Posterior cingulate gyrus (tissue), 11 donors: ENCODE results near the gene JUND.

ENCODE experiments used
- DNase-seq, 10 donors: peaks; one replicate each; pipeline versions ENCODE4 v3.0.0 to v3.0.0-alpha.2; 2020 to 2021; ENCODE audit warnings: mixed read lengths in 3 of 10
- intact Hi-C: fragments of 100-400 bp; cut with DNase I; formaldehyde crosslinking; loops from one replicate; pipeline ENCODE4 v1.15.1; 2023

The JUND gene

DNA sequence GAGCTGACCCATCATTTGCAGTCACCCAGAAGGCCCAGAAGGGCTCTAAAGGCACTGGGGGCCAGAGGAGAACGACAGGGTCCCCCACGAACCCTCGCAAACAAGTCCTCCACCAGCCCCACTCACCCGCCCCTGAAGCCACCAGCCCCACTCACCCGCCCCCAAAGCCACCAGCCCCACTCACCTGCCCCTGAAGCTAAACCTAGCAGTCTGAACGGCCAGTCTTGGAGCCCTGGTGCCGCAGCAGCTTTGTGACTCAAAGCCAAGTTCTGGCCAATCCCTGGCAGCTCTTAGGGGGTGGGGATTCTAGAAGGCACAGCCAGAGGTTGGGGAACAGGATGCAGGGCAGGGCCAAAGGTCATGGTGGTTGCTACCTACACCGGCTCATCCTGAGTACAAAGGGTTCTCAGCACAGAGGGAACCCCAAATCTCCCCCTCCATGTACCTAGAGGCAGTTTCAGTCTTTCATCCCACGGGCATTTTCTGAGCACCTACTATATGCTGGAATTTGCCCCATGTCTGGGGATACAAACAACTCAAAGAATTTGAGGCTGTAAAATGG is 7.1 kb downstream of the JUND start, which contains the start of gene IQCN:
IQCN (minus strand) TSS at position 234 of the 562 bp plus-strand sequence. CDS start 4,974 bp downstream, outside the sequence.
- no peak for DNase-seq

DNA sequence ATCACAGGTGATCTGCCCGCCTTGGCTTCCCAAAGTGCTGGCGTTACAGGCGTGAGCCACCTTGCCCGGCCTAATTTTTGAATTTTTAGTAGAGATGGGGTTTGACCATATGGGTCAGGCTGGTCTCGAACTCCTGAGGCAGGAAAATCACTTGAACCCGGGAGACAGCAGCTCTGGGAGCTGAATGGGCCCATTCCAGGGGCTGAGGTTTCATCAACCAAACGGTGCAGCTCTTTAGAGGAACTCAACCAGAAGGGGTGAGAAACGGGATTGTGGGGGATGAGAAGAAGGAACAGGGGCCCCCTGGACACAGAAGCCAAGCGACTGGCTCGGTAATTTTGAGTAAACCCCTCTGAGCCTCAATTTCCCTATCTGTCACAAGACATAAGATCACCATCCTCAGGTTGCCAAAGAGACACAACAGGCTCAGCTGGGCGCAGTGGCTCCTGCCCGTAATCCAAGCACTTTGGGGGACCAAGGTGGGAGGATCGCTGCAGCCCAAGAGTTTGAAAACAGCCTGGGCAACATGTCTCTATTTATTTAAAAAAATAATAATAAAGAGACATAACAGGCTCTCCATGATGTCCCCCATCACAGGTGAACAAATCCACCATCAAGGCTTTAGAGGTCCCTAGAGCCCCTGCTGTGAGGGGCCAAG is 7.7 kb downstream of the JUND start:
- no peak for DNase-seq
- intact Hi-C loops: loop anchor here (10.0 kb wide), 1 partner anchor 141 kb away; the partner anchor contains the start of gene SSBP4

More for the DNA sequence above, 7.1 kb downstream of the JUND start, which contains the start of gene IQCN:
- intact Hi-C loops: loop anchor here (10.0 kb wide), 1 partner anchor 141 kb away; the partner anchor contains the start of gene SSBP4

DNA sequence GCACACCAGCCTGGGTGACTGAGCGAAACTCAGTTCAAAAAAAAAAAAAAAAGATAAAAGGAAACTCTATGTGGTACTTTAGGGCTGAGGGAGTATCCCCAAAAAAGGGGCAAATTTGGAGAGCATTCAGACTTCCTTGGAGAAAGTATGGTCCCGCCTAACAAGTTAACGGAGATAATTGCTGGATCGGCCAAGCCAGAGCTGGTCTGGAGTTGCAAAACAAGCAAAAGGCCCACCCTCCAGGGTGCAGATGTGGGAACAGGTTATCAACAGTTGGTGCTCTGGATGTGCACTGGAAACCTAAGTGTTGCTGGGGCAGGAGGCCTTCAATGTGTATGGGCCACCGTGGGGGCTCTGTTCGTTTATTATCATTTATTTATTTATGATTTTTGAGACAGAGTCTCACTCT is 10.0 kb downstream of the JUND start:
- DNase-seq: no peak

DNA sequence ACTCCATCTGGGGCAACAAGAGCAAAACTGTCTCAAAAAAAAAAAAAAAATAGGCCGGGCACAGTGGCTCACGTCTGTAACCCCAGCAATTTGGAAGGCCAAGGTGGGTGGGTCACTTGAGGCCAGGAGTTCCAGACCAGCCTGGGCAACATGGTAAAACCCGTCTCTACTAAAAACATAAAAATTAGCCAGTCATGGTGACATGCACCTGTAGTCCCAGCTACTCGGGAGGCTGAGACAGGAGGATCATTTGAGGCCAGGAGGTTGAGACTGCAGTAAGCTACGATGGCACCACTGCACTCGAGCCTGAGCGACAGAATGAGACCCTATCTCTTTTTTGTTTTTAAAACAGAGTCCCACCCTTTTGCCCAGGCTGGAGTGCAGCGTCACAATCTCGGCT is 11.1 kb downstream of the JUND start:
- intact Hi-C loops: loop anchor here (10.0 kb wide), 1 partner anchor 144 kb away; the partner anchor contains the start of gene SSBP4

More for the DNA sequence above, 10.0 kb downstream of the JUND start:
- intact Hi-C loops: loop anchor here (10.0 kb wide), 1 partner anchor 143 kb away; the partner anchor contains the start of gene SSBP4

DNA sequence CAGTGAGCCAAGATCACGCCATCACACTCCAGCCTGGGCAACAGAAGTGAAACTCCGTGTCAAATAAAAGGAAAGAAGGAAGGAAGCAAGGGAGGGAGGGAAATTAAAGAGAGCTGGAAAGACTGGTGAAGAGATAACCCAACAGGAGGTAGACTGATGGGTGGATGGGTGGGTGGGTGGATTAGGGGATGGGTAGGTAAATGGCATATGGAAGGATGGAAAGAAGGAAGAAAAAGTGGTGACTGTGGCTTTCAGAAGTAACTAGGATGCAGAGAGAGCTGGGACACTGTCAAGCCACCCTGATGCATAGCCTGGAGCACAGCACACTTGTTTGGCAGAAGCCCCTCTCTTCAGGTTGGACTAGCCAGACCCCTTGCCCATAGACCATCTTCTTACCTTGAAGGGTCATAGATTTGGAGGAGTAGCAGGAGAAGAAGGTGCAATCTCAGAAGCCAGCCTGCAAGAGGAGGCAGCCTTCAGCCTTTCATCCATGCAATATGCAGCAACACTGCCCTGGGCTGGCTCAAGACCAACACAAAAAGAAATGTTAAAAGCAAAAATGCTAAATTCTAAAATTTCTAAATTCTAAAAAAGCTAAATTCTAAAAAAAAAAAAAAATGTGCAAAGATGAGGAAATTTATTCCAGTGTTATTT is 12.2 kb downstream of the JUND start:
- intact Hi-C loops: no loop called here
- no peak for DNase-seq

More for the DNA sequence above, 11.1 kb downstream of the JUND start:
- DNase-seq: no peak

DNA sequence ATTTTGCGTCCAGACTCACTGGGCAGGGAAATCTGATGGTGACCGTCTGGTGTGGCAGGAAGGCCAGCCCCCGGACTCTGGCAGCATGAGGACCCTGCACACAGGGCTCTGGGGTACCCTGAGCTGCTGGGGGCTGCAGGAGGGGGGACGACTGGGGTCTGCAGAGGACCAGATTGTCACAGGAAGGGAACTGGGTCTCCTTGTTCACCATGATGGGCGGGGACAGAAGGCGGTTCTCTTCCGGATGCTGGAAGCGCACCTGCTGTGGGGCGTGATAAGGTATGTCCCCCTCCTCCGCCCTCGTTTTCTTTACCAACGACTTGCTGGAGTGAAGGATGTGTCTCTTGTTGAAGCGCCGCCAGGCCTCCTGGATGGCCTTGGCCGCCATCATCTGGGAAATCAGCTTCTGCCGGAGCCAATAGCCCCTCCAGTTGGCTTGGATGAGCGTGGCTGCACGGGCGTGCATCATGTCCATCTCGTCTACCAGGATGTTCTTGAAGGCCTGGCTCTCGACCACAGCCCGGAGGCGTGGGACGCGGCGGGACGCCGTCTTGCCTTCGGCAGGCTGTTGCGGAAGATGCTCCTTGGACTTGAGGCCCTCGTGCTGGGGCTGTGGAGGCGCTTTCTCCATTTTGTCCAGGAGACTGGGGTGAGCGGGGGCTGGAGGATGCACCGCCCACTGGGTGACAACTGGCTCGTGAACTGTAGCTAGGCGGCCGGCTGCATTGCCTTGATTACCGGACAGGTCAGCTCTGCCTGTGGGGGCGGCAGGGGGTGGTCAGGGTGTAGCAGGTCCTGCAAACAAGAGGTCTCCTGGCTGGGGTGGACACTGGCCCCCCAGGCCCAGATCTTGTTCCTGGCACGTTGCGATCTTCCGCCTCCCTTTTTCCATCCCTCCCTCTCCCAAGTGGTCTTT is 14.4 kb downstream of the JUND start:
- intact Hi-C loops: no loop called here
- DNase-seq: no peak

DNA sequence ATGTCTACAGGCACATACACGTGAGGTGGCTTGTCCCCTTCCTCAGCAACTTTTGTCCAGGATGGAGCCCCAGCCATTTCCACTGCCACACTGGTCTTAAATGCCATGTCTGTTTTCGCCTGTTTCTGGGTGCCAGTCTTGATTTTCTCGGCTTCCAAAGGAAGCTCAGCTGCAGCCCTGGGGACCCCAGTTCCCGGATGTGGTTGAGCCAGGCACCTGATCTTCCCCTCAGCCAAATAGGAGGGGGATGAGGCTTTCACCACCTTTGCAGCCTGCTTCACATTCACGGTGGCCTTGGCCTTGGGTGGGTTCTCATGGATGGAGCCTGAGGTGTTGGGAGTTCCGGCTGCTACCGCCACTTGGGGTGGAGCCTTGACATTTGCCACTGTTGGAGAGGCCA is 15.8 kb downstream of the JUND start:
- intact Hi-C loops: no loop called here
- DNase-seq: no peak

DNA sequence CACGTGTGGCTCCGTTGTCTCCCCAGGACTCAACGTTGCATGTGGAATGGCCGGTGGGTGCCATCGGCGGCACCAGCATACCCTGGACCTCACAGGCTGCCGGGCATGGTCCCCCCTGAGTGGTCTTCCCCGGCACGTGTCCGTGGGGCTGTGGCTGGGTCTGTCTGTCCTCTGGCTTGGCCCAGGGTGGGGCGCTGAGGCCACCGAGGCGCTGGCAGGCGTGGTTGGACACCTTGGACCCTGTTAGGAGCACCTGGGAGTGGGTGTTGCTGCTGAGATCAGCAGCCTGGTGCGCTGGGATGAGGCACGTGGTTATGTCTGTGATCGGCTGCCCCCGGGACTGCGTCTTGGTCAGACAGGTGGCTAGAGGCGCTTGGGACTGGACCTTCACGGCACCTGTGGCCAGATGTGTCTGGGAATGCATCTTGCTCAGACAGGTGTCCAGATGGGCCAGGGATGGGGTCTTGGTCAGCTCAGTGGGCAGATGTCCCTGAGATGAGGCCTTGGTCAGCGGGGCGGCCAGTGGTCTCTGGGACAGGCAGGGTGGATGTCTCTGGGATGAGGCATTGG is 16.4 kb downstream of the JUND start:
- intact Hi-C loops: no loop called here
- peak in 1 of 10 donors; percentile 82 for DNase-seq

DNA sequence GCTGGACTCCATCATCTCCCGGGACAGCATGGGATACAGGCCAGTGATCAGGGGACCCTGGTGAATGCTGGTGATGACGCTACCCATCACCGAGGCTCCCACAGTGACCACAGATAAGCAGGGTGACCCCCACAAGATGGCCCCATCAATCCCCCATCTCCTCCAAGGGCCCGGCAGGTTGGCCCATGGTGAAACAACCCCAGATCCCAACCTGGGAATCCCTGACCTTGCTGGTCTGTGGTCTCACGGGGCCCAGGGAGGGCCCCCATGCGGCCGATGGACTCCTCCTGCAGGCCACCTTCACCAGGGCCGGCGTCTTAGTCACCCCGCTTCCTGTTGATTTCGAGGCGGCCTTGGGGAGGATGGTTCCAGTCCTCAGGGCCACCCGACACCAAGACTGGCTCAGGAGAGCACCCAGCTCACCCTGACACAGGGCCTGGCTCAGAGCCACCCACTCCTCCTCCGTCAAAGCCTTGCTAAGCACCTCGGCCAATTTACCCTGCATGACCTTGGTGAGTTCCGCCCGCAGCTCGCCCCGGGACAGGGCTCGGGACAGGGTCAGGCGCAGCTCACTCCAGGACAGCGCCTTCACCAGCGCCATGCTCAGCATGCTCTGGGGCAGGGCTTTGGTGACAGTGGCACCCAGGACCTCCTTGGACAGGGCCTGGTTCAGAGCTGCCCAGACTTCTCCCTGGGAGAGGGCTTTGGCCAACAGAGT is 17.1 kb downstream of the JUND start:
- intact Hi-C loops: no loop called here
- no peak for DNase-seq

DNA sequence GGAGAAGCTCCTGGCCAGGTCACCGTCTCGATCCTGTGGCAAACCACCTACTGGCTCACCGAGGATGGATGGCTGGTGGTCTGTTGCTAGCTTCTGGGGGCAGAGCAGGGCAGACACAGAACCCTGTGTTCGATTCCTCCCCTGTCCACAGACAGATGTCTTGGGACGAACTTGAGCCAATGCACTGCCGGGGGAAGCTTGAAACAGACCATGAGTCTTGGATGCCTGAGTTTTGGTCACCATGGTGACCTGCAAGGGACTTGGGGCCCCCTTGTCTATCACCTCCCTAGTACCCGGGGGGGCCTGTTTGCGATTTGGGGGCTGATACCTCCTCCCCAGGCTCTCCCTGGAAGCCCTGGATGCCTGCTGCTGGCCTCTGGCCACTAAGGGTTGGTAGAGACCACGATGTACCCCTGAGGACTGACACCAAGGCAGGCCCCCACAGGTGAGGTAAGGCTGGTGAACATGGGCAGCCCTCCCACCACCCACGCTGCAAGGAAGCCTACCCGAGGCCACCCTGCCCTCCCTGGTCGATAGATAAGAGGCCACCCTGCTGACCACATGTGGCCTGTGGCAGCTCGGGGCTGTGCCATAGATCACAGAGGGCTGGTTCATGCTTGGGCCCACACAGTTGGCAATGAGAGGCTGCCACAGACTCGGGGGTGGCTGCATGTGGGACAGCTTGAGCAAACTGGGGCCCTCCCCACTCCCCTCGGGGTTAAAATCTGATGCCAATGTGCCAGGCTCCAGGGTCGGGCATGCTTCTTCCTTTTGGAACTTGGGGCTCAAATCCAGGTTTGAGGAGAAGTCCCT is 17.9 kb downstream of the JUND start:
- intact Hi-C loops: no loop called here
- DNase-seq: no peak

DNA sequence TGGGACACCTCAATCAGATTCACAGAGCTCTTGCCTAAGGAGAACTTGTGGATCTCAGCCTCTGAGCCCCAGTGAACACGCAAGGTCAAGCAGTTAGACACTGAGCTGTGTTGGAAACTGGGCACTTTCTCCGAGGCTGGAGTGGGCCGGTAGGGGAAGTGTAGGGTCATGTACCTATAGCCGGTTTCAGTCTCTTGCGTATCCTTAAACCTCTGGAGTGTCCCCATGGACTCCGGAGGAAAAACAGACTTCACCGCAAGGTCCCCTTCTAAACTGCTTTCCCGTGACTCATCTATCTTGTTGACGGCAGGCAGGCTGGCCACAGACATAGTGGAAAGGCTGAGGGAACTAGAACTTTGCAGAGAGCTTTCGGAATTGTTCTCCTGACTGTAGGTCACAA is 18.5 kb downstream of the JUND start:
- no peak for DNase-seq
- intact Hi-C loops: no loop called here

DNA sequence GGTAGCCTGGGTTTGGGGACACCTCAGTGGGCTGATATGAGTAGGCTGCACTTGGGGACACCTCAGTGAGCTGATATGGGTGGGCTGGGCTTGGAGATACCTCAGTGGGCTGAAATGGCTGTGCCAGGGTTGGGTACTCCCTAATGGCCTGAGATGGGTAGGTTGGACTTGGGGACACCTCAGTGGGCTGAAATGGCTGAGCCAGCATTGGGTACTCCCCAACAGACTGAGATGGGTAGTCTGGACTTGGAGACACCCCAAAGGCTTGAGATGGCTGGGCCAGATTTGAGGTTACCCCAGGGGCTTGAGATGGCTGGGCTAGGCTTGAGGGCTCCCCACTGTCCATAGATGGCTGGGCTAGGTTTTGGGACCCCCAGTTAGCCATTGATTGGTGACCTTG is 19.3 kb downstream of the JUND start:
- intact Hi-C loops: no loop called here
- DNase-seq: no peak

DNA sequence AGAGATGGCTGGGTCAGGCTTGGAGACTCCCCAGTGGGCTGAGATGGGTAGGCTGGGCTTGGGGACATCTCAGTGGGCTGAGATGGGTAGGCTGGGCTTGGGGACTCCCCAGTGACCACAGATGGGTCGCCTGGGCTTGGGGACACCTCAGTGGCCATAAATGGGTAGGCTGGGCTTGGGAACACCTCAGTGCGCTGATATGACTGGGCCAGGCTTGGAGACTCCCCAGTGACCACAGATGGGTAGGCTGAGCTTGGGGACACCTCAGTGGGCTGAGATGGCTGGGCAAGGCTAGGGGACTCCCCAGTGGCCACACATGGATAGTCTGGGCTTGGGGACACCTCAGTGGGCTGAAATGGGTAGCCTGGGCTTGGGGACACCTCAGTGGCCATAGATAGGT is 19.9 kb downstream of the JUND start:
- intact Hi-C loops: no loop called here
- no peak for DNase-seq

DNA sequence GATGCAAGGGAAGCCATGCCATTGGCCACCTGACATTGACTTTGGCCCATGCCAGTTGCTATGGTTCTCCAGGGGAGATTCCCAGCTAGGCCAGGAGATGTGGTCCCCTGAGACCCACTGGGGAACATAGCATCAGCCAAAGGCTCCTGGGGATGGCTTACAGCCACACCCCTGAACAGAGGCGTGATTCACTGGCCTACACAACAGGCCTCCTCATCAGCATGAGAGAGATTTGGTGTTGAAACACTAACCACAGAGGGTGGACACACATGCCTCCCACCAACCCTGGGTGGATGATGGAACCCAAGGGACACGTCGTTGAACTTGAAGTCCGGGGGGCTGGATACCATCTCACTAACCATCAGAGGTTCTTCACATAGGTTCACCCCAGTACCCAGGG is 21.5 kb downstream of the JUND start:
- intact Hi-C loops: no loop called here
- no peak for DNase-seq

DNA sequence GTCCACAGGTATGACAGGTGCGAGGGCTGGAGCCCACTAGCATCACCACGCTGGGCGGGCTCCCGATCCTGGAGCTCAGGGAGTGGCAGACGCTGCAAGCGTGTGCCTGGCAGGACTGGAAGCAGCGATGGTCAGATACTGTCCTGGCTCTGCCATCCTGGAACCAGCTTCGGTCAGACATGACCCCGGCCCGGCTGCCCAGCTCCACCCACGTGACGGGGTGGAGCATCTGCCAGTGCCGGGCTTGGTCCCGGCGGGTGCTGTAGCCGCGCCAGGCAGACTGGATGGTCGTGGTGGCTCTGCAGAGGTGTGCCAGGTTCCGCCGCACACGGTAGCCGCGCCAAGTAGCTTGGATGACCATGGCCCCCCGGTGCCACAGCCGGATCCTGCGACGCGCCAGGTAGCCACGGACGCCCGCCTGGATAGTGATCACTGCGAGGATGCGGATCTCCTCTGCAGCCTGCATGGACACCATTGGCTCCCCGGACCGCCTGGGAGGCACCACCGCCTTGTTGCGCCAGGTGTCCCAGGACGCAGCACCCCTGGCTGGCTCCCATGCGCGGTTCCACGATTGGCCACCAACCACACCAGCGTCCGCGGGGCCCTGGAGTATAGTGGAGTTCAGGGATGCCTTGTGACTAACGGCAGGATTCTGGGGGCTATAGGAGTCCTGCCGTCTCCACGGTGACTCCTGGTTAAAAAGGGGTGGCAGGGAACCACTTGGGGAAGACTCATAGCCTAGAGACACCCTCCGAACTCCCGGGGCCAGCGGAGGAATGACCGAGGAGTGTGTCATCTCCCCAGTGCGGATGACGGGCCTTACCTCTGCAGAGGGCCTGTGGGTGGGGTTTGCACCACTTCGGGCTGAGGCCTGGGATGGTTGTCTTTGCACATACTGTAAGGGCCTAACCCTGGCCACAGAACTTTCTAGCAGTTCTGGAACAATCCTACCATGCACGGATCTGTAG is 23.6 kb downstream of the JUND start:
- no peak for DNase-seq
- intact Hi-C loops: no loop called here

DNA sequence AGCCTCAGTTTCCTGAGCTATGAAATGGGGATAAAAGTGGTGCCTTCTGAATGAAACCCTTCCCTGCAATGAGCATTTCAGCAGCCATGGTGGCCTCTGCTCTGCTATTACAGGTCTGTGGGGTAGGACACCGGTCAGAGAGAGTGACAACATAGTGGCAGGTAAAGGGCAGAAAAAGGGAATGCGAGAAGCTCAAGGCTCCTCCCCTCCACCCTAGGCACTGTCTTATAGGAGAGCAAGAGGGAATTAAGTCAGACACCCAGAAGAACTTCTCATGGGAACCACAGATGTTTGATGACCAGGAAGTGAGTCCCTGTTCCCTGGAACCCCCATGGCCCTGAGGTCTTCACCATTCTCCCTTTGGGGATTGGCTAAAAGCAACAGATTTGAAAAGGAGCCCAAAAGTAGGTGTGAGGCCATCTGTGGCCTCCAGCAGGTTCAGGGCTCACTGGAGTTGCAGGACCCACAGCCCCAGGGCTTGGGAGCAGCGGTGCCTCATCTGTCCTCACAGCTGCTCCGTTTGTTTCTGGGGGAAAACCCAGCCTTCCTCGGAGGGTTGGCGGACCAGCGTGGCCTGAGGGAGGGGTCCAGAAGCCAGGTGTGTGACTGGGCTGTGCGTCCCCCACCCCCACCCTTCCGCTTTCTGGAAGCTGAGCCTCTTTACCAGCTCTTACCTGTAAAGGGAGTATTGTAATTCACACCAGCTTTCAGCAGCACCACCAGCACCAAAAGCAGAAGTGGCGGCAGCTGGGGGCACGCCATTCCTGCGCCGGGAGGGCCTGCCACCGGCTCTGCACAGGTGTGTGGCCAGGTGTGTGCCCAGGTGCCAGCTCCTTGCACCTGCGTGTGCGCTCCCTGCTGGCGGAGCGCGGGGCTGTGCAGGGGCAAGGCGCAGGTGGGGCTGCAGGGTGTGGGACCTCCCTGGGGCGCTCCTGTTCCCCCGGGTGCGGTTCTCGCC is 26.6 kb downstream of the JUND start:
- DNase-seq: no peak
- intact Hi-C loops: loop anchor here (5.0 kb wide), 1 partner anchor 143 kb away; no protein-coding TSS in a partner anchor
